ENCODE data around the gene CPAMD8.

- TF ChIP-seq CTCF (IDR thresholded peaks at IDR 0.05; ENCODE audit: control extremely low read depth in 1 of 3, insufficient read depth in 1 of 3, low read depth in 1 of 3, low read length in 3 of 3) (peak; percentile 66 to 70 (median 67)), RXRA (IDR thresholded peaks at IDR 0.05; ENCODE audit: insufficient read depth, low read depth, low read length) (no peak), EZH2 (IDR thresholded peaks at IDR 0.05; ENCODE audit: low read depth, low read length, severe bottlenecking) (no peak), POLR2A (IDR thresholded peaks at IDR 0.05; ENCODE audit: control extremely low read depth in 1 of 2, low read depth in 2 of 2, low read length in 2 of 2) (no peak), CEBPB (IDR thresholded peaks at IDR 0.05; ENCODE audit: low read depth, low read length) (no peak)
Observed at GRCh38 chr19:16899566-16900075, 127.0 kb downstream of the CPAMD8 start.

All from H1 (cell line).